Activated CD4-positive, alpha-beta T cell treated with anti-CD3 and anti-CD28 coated beads for 36 hours (primary cell): Measurements from ENCODE around the gene DCUN1D2. TPM values are rescaled to one million over a fixed set of nuclear protein-coding genes. Genes with fewer than 3 reads are reported as not detected.

Source experiments
- ATAC-seq: fragments of 200-7000 bp; cut with Tn5 transposase; one replicate; pipeline ENCODE4 v1.10.0; 2021; ENCODE audit warnings: mild to moderate bottlenecking, moderate library complexity
- CTCF ChIA-PET: fragments of 350-600 bp; sonication (Branson Sonifier 250); formaldehyde crosslinking; loops from one replicate; lab custom pipeline; 2021; ENCODE audit warnings: antibody characterized with exemption; lab: Charles Lee
- POLR2A ChIA-PET: fragments of 350-600 bp; sonication (Branson Sonifier 250); formaldehyde crosslinking; loops from one replicate; lab custom pipeline; 2021; ENCODE audit warnings: antibody characterized with exemption, inconsistent platforms; lab: Charles Lee
- DNase-seq: peaks from one replicate; pipeline ENCODE4 v3.0.0-alpha.2; 2020
- H3K27ac Mint-ChIP-seq: one replicate; pipeline ENCODE4 v1.8.0; 2021; ENCODE audit warnings: mixed read lengths
- H3K27me3 Mint-ChIP-seq: one replicate; pipeline ENCODE4 v1.8.0; 2021; ENCODE audit warnings: mixed read lengths
- H3K36me3 Mint-ChIP-seq: one replicate; pipeline ENCODE4 v1.8.0; 2021; ENCODE audit warnings: low read depth, mixed read lengths
- H3K4me1 Mint-ChIP-seq: one replicate; pipeline ENCODE4 v1.8.0; 2021; ENCODE audit warnings: mixed read lengths
- H3K4me3 Mint-ChIP-seq: one replicate; pipeline ENCODE4 v1.8.0; 2021; ENCODE audit warnings: mild to moderate bottlenecking, moderate library complexity, mixed read lengths
- H3K9me3 Mint-ChIP-seq: one replicate; pipeline ENCODE4 v1.8.0; 2021; ENCODE audit warnings: low read depth, mixed read lengths
- intact Hi-C, 2 experiments: fragments of 100-400 bp; cut with DNase I in 1 of 2; cut with micrococcal nuclease in 1 of 2; formaldehyde crosslinking; loops; one replicate each; pipeline versions ENCODE4 v1.14.2 to v1.15.1; 2022 to 2024; cut with DNase I, micrococcal nuclease
- total RNA-seq, 2 experiments: library from RNA; stranded (reverse); gene quantifications; one replicate each; pipeline ENCODE4 v1.2.3, GENCODE V29; 2021

The DCUN1D2 gene
- total RNA-seq, 2 experiments from 2014 or later, result 12.1 to 15.3 TPM

- Mint-ChIP-seq H3K4me1 (peaks cover 6% of the 10 kb centered on the region), H3K36me3 (peaks cover 58% of the 10 kb centered on the region), H3K27ac (no peak overlapping the region), H3K4me3 (no peak overlapping the region), H3K9me3 (no peaks in the 10 kb centered on the region), H3K27me3 (no peaks in the 10 kb centered on the region)
- ATAC-seq, result no peak
- CTCF ChIA-PET, result no interaction called here
- DNase-seq, result no peak
- intact Hi-C loops, result no loop called here
- POLR2A ChIA-PET, result no interaction called here
These were observed 10.2 kb upstream of the DCUN1D2 start for GRCh38 chr13:113500530-113501265.

DNA sequence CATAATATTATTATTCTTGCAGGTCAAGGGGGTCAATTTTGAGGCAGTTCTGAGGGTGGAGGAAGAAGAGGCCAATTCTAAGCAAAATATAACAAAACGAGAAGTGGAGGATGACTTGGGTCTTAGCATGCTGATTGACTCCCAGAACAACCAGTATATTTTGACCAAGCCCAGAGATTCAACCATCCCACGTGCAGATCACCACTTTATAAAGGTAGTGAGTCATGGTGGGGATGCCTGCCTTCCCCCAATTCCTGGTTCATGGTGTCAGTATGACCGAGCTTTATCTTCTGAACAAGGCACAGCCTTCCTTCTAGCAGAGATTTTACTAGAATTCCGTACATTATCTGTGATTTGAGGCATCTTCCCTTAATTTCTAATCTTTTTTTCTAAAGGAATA is 9.4 kb upstream of the DCUN1D2 start:
- no peaks in the 10 kb centered on the region for H3K9me3 Mint-ChIP-seq
- POLR2A ChIA-PET, result no interaction called here
- CTCF ChIA-PET, result no interaction called here
- peaks cover 58% of the 10 kb centered on the region for H3K36me3 Mint-ChIP-seq
- H3K27me3 Mint-ChIP-seq, result no peaks in the 10 kb centered on the region
- H3K4me3 Mint-ChIP-seq, result no peak overlapping the region
- DNase-seq (no peak), ATAC-seq (no peak)
- peaks cover 12% of the 10 kb centered on the region for H3K4me1 Mint-ChIP-seq
- no peak overlapping the region for H3K27ac Mint-ChIP-seq
- intact Hi-C loops, result loop anchor here in 1 of 2 experiments (10.0 kb wide), 2 partner anchors 565 to 915 kb away; partner anchors contain the start of gene TUBGCP3

GRCh38 chr13:113498905-113499304 is 8.4 kb upstream of the DCUN1D2 start:
- H3K4me1 Mint-ChIP-seq, result peaks cover 17% of the 10 kb centered on the region
- ChIA-PET POLR2A (no interaction called here), CTCF (interaction anchor here (0.7 to 1.5 kb wide), 2 partner anchors 11 to 28 kb away, joined by 3 to 4 read pairs; no protein-coding TSS in a partner anchor)
- ATAC-seq, result no peak
- no peak overlapping the region for H3K27ac Mint-ChIP-seq
- no peaks in the 10 kb centered on the region for H3K27me3 Mint-ChIP-seq
- intact Hi-C loops, result loop anchor here in 1 of 2 experiments (10.0 kb wide), 2 partner anchors 566 to 914 kb away; partner anchors contain the start of gene TUBGCP3
- no peak overlapping the region for H3K4me3 Mint-ChIP-seq
- H3K36me3 Mint-ChIP-seq, result peaks cover 54% of the 10 kb centered on the region
- DNase-seq, result no peak
- no peaks in the 10 kb centered on the region for H3K9me3 Mint-ChIP-seq

DNA sequence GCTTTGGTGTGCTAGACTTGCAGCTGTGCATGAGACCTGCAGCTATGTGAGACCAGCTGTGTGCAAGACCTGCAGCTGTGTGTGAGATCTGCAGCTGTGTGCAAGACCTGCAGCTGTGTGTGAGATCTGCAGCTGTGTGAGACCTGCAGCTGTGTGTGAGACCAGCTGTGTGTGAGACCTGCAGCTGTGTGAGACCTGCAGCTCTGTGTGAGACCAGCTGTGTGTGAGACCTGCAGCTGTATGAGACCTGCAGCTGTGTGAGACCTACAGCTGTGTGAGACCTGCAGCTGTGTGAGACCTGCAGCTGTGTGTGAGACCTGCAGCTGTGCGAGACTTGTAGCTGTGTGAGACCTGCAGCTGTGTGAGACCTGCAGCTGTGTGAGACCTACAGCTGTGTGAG is 6.7 kb upstream of the DCUN1D2 start:
- Mint-ChIP-seq H3K36me3 (peaks cover 49% of the 10 kb centered on the region), H3K27me3 (no peaks in the 10 kb centered on the region), H3K27ac (no peak overlapping the region), H3K4me3 (no peak overlapping the region), H3K4me1 (peaks cover 31% of the 10 kb centered on the region), H3K9me3 (no peaks in the 10 kb centered on the region)
- no peak for ATAC-seq
- no peak for DNase-seq
- ChIA-PET CTCF (interaction anchor here (1.3 kb wide), 1 partner anchor 16 kb away, joined by 3 read pairs; no protein-coding TSS in a partner anchor), POLR2A (no interaction called here)
- intact Hi-C loops, result loop anchor here in 1 of 2 experiments (10.0 kb wide), 2 partner anchors 568 to 912 kb away; partner anchors contain the start of gene TUBGCP3

GRCh38 chr13:113495494-113496210 is 5.1 kb upstream of the DCUN1D2 start:
- ChIA-PET CTCF (interaction anchor here (1.0 to 1.6 kb wide), 3 partner anchors 8 to 66 kb away, joined by 3 to 7 read pairs (median 3); no protein-coding TSS in a partner anchor), POLR2A (interaction anchor here (1.2 kb wide), 1 partner anchor 44 kb away, joined by 4 read pairs; no protein-coding TSS in a partner anchor)
- DNase-seq (no peak), ATAC-seq (no peak)
- Mint-ChIP-seq H3K27ac (peak overlapping the region; percentile 53), H3K27me3 (no peaks in the 10 kb centered on the region), H3K9me3 (no peaks in the 10 kb centered on the region), H3K4me1 (peaks cover 37% of the 10 kb centered on the region), H3K36me3 (peaks cover 43% of the 10 kb centered on the region), H3K4me3 (peak overlapping the region; percentile 7)
- intact Hi-C loops, result loop anchor here in 1 of 2 experiments (10.0 kb wide), 2 partner anchors 569 to 911 kb away; partner anchors contain the start of gene TUBGCP3

DNA sequence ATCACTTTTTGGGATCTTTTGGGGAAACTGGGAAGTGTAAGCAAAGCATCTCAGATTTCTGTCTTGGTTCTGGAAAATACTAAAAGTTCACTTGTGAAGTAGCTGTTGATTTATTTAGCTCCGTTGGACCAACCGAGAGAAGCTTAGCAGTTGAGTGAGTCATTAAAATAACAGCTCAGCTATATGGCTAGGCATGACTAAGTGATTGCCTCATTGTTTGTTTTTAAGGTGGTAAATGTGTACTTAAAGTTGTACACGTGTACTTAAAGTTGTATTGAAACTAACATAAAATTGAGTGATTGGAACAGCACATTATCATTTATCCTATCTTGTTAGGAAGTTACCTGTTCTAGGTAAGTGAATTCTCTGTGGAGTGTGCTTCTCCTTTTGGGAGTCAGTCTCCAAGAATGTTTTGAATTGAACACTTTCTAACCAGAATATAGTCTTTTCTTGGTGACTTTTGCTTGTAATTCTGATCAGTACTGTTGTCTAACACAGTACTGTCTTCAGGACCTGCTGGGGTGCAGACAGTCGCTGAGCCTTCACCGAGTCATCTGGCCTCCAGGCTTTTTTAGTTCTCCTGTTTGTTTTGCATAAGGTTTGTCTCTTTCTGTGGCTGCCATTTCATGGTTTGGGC is 2.9 kb upstream of the DCUN1D2 start:
- DNase-seq (peak; percentile 22), ATAC-seq (peak; percentile 66)
- Mint-ChIP-seq H3K9me3 (no peaks in the 10 kb centered on the region), H3K4me3 (peak overlapping the region; percentile 16), H3K27ac (peak overlapping the region; percentile 61), H3K4me1 (peaks cover 52% of the 10 kb centered on the region), H3K27me3 (no peaks in the 10 kb centered on the region), H3K36me3 (peaks cover 26% of the 10 kb centered on the region)
- ChIA-PET POLR2A (interaction anchor here (0.6 kb wide), 1 partner anchor 10 kb away, joined by 3 read pairs; no protein-coding TSS in a partner anchor), CTCF (interaction anchor here (0.9 to 1.9 kb wide), 2 partner anchors 10 to 68 kb away, joined by 3 to 10 read pairs; no protein-coding TSS in a partner anchor)
- intact Hi-C loops, result loop anchor here (5.0 to 10.0 kb wide), 5 partner anchors 89 to 909 kb away; partner anchors contain the start of genes CUL4A (in 1 of the 2), PCID2 (in 1 of the 2), RASA3 (in 1 of the 2) and TFDP1 (in 1 of the 2)

GRCh38 chr13:113491982-113492381 is 1.5 kb upstream of the DCUN1D2 start:
- no peak overlapping the region for H3K27ac Mint-ChIP-seq
- no peak for DNase-seq
- H3K4me3 Mint-ChIP-seq, result peak overlapping the region; percentile 68
- ATAC-seq, result no peak
- POLR2A ChIA-PET, result no interaction called here
- H3K4me1 Mint-ChIP-seq, result peaks cover 64% of the 10 kb centered on the region
- CTCF ChIA-PET, result no interaction called here
- no peaks in the 10 kb centered on the region for H3K9me3 Mint-ChIP-seq
- H3K27me3 Mint-ChIP-seq, result no peaks in the 10 kb centered on the region
- intact Hi-C loops, result loop anchor here (1.0 to 10.0 kb wide), 7 partner anchors 90 to 907 kb away; partner anchors contain the start of genes CUL4A (in 1 of the 2), MCF2L (in 1 of the 2), PCID2 (in 1 of the 2) and RASA3 (in 1 of the 2)
- H3K36me3 Mint-ChIP-seq, result peaks cover 26% of the 10 kb centered on the region

GRCh38 chr13:113491418-113491883 is 940 bp upstream of the DCUN1D2 start:
- H3K9me3 Mint-ChIP-seq, result no peaks in the 10 kb centered on the region
- POLR2A ChIA-PET, result no interaction called here
- peaks cover 67% of the 10 kb centered on the region for H3K4me1 Mint-ChIP-seq

DNA sequence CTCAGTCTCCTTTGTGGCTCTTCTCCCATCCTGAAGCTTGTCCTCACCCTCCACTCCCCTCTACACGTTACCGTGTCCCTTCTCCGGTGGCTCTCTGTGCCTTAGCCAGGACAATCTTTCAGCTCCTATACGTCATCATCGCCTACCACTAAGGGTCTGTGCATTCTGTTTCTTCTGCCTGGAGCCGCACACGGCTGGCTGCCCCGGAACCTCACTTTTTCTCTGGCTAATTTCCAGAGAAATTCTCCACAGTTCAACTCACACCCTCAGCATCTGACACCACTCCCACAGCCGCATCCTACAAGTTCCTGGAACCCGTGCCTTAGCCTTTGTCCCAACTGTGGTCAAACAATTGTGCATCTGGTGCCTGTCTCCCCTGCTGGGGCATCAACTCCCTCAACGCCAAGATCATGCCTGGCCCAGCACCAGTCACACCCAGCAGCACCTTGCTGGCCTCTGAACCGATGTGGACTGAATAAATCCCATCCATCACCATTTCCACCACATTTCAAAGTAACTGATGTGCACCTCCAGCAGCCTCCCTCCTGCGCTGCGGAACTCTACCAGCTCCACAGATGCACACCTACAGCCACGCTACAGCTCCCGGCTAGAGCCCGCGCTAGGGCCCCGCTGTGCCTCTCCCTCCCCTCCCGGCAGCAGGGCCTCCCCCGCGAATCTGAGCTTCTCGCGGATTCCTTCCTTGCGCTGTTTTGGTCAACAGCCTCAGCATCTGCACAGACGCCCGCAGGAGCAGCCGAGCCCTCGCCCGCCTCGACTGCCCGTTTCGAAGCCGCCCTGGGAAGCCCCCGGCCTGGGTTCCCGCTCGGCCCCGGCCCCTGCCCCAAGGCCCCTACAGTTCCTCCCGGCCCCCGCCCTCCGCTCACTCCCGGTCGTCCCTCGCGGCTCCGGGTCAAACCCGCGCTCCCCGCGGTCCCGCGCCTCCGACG is 689 bp downstream of the DCUN1D2 start:
- DNase-seq (peak; percentile 71), ATAC-seq (peak; percentile 53)
- Mint-ChIP-seq H3K4me3 (peak overlapping the region; percentile 85), H3K9me3 (no peaks in the 10 kb centered on the region), H3K27ac (peak overlapping the region; percentile 86), H3K36me3 (peaks cover 11% of the 10 kb centered on the region), H3K27me3 (no peaks in the 10 kb centered on the region), H3K4me1 (peaks cover 60% of the 10 kb centered on the region)
- intact Hi-C loops, result loop anchor here (1.0 to 10.0 kb wide), 10 partner anchors 92 to 905 kb away; partner anchors contain the start of genes CUL4A (in 2 of the 2), TFDP1 (in 2 of the 2), CHAMP1 (in 1 of the 2) and LAMP1 (in 1 of the 2)
- ChIA-PET CTCF (interaction anchor here (0.5 to 1.1 kb wide), 4 partner anchors 12 to 220 kb away, joined by 3 to 4 read pairs (median 4); no protein-coding TSS in a partner anchor), POLR2A (no interaction called here)

More at GRCh38 chr13:113491418-113491883, 940 bp upstream of the DCUN1D2 start:
- ATAC-seq (no peak), DNase-seq (no peak)
- Mint-ChIP-seq H3K27me3 (no peaks in the 10 kb centered on the region), H3K36me3 (peaks cover 22% of the 10 kb centered on the region), H3K4me3 (peak overlapping the region; percentile 68), H3K27ac (peak overlapping the region; percentile 47)
- CTCF ChIA-PET, result no interaction called here
- intact Hi-C loops, result loop anchor here (1.0 to 10.0 kb wide), 7 partner anchors 91 to 907 kb away; partner anchors contain the start of genes CUL4A (in 1 of the 2), MCF2L (in 1 of the 2), PCID2 (in 1 of the 2) and RASA3 (in 1 of the 2)
